Stomach smooth muscle (tissue), 2 donors: ENCODE results near the gene PDE7B.

Source experiments
- H3K27ac ChIP-seq: one replicate; pipeline ENCODE4 v1.7.0; 2013; ENCODE audit warnings: mild to moderate bottlenecking, low read length, inconsistent platforms
- H3K27me3 ChIP-seq, 2 donors: one replicate each; pipeline ENCODE4 v1.7.0; 2013; ENCODE audit warnings: low read length in 2 of 2; ENCODE audit not compliant: insufficient read depth in 2 of 2, control insufficient read depth in 1 of 2
- H3K36me3 ChIP-seq, 2 donors: one replicate each; pipeline ENCODE4 v1.7.0; 2013; ENCODE audit warnings: low read length in 2 of 2; ENCODE audit not compliant: control insufficient read depth in 2 of 2, insufficient read depth in 2 of 2
- H3K4me1 ChIP-seq: one replicate; pipeline ENCODE4 v1.7.0; 2013; ENCODE audit warnings: low read length; ENCODE audit not compliant: control insufficient read depth, insufficient read depth
- H3K4me3 ChIP-seq, 2 donors: one replicate each; pipeline ENCODE4 v1.7.0; 2013; ENCODE audit warnings: low read length in 2 of 2
- H3K9ac ChIP-seq, 2 donors: one replicate each; pipeline ENCODE4 v1.7.0; 2013; ENCODE audit warnings: low read length in 2 of 2, mild to moderate bottlenecking in 1 of 2
- H3K9me3 ChIP-seq, 2 donors: one replicate each; pipeline ENCODE4 v1.7.0; 2013; ENCODE audit warnings: low read length in 2 of 2; ENCODE audit not compliant: control insufficient read depth in 2 of 2
- donor health status: healthy.
- donor health status: Pancreatic carcinoma.

Gene PDE7B

GRCh38 chr6:135851442-135852271 lies at the start of gene PDE7B:
TSS of gene PDE7B (plus strand) at chr6:135851701.
- Histone ChIP-seq H3K9ac (peak within 1 kb of the TSS; percentile 42 to 65), H3K27me3 (no peaks in the 10 kb centered on the region), H3K36me3 (no peaks in the 10 kb centered on the region), H3K27ac (peak within 1 kb of the TSS; percentile 62), H3K9me3 (no peaks in the 10 kb centered on the region), H3K4me1 (peaks cover 4% of the 10 kb centered on the region), H3K4me3 (peak within 1 kb of the TSS; percentile 59 to 74)

DNA sequence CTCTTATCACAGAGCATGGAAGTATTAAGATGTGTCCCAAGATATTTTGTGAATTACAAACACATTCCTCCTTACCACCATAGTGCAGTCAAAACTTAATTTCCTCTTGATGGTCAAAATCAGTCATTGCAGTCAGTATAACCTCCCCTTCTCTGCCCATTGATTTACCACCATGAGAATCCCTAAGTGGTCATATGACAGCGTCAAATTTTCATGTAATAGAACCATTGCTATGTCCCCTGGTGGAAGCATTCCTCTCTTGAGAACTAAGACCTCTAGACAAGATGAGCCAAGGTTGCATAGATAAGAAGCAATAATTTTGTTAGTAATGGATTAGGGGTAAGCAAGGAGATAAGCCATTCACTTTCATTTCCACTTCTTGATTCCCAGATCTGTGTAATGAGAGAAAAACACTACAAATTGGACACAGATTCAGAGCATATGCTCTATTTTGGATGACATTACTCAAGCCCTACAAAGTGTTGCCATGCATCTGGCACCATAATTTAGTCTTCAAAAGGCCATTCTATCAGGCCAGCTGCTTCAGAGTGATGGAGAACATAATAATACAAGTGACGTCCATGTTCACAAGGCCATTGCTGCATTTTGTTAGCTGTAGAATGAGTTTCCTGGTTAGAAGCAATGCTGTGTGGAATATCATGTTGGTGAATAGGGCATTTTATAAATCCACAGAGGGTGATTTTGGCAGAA lies 49.6 kb upstream of the PDE7B start:
- Histone ChIP-seq H3K36me3 (no peaks in the 10 kb centered on the region), H3K9me3 (no peaks in the 10 kb centered on the region), H3K27ac (no peak overlapping the region), H3K4me3 (no peak overlapping the region), H3K9ac (no peak overlapping the region), H3K27me3 (no peaks in the 10 kb centered on the region), H3K4me1 (no peaks in the 10 kb centered on the region)

GRCh38 chr6:135810486-135810885 lies 41.0 kb upstream of the PDE7B start:
- Histone ChIP-seq H3K27ac (no peak overlapping the region), H3K4me1 (no peaks in the 10 kb centered on the region), H3K27me3 (no peaks in the 10 kb centered on the region)

GRCh38 chr6:135811170-135811569 lies 40.3 kb upstream of the PDE7B start:
- no peak overlapping the region for H3K9ac ChIP-seq
- H3K4me1 ChIP-seq: no peaks in the 10 kb centered on the region
- H3K27me3 ChIP-seq: no peaks in the 10 kb centered on the region
- no peaks in the 10 kb centered on the region for H3K36me3 ChIP-seq
- H3K9me3 ChIP-seq: no peaks in the 10 kb centered on the region
- no peak overlapping the region for H3K4me3 ChIP-seq
- no peak overlapping the region for H3K27ac ChIP-seq

More at GRCh38 chr6:135810486-135810885, 41.0 kb upstream of the PDE7B start:
- no peaks in the 10 kb centered on the region for H3K9me3 ChIP-seq
- H3K36me3 ChIP-seq: no peaks in the 10 kb centered on the region
- H3K9ac ChIP-seq: no peak overlapping the region
- H3K4me3 ChIP-seq: no peak overlapping the region

DNA sequence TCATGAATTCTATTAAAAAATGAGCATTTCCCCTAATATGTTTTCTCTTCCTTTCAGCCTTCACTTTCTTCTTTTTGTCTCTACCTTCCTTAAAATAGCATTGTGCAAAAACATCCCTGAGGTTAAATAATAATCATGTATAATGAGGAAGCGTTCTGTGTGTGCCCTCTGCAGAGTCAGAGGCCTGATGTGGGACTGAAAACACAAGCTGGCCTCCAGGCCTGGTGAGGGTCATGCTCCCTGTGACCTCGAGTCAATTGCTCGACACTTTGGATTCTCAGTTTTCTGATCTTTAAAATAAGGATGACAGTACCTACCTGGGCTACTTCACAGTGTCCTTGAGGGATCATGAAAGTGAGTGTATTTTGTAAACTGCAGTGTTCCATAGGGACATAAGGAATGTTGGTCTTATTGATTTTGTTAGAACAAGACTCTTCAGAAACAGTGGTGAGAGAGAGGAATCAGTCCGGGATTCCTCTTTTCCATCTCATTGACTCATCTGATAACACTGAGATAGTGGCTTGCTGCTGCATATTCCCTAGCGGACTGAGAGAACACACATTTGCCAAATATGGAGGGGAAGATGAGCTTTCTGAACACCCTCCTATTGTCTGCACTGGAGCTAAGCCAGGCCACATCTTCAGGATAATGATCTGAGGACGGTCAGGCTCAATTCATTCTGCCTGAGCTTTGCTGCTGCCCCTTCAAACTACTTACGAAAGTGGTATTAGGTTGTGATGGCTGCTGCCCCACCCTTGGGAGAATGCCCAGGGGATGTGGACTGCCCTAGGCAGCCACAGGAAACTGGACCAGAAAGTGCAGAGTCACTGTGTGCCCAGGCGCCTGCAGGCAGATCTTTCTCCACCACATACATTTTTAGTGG lies 39.6 kb upstream of the PDE7B start:
- Histone ChIP-seq H3K4me3 (no peak overlapping the region), H3K9ac (no peak overlapping the region), H3K4me1 (no peaks in the 10 kb centered on the region), H3K27me3 (no peaks in the 10 kb centered on the region), H3K36me3 (no peaks in the 10 kb centered on the region), H3K9me3 (no peaks in the 10 kb centered on the region), H3K27ac (no peak overlapping the region)

DNA sequence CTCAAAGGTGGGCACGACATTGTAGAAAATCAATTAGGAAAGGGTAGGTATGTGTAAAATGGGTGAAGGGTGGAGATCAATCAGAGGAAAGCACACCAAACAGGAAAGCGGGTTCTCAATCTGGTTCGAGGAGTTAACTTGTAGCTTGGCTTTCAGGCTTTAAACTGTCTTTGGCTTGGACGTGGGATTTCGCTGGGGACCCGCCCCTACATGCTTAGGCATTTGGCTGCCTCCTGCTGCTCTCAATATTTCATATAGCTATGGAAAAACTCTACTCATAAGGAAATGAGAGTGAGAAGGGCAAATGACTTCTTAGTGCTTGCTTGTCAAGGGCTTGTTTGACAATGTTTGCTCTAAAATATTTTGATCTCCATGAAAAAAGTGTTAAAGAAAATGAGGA lies 38.1 kb upstream of the PDE7B start:
- no peak overlapping the region for H3K4me3 ChIP-seq
- no peaks in the 10 kb centered on the region for H3K36me3 ChIP-seq
- no peak overlapping the region for H3K27ac ChIP-seq
- no peaks in the 10 kb centered on the region for H3K27me3 ChIP-seq
- H3K9me3 ChIP-seq: no peaks in the 10 kb centered on the region
- no peak overlapping the region for H3K9ac ChIP-seq
- H3K4me1 ChIP-seq: no peaks in the 10 kb centered on the region

- H3K9me3 ChIP-seq: no peaks in the 10 kb centered on the region
- no peak overlapping the region for H3K9ac ChIP-seq
- no peak overlapping the region for H3K4me3 ChIP-seq
- H3K36me3 ChIP-seq: no peaks in the 10 kb centered on the region
- no peak overlapping the region for H3K27ac ChIP-seq
- H3K4me1 ChIP-seq: no peaks in the 10 kb centered on the region
- no peaks in the 10 kb centered on the region for H3K27me3 ChIP-seq
Measured at GRCh38 chr6:135814043-135814442, 37.5 kb upstream of the PDE7B start.

DNA sequence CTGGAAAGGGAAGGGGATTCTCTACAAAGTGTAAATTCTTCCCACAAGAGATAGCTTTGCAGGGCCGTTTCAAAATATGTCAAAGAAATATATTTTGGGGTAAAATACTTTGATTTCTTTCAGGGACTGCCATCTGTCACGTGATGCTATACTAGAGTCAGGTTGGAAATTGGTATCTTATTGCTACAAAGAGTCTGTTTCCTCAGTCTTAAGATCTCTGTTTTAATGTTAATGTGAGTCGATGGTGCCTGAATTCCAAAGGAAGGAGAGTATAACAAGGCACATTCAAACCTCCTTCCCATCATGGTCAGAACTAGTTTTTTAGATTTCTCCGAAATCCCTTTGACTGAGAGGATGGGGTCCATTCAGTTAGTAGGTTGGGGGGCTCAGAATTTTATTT lies 36.3 kb upstream of the PDE7B start:
- no peak overlapping the region for H3K9ac ChIP-seq

DNA sequence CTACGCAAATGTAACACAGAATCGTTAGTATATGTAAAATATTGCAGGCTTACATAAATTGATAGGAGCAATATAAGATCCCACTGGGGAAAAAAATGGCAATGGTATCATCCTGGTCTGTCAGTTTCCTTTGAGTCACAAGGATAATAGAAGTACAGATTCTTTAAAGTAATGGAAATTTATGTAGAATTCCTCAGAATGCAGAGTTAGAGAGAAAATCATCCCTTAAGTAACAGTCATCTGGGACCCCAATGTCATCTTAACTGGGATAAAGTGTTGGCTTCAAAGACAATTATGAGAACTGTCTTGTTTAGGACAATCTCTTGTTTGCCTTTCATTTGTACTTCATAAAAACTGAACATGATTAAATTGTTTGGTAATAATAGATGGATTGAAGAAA lies 34.5 kb upstream of the PDE7B start:
- Histone ChIP-seq H3K27me3 (no peaks in the 10 kb centered on the region), H3K36me3 (no peaks in the 10 kb centered on the region), H3K4me1 (no peaks in the 10 kb centered on the region), H3K27ac (no peak overlapping the region), H3K9me3 (no peaks in the 10 kb centered on the region), H3K9ac (no peak overlapping the region), H3K4me3 (no peak overlapping the region)

More for the DNA sequence above, 36.3 kb upstream of the PDE7B start:
- Histone ChIP-seq H3K27ac (no peak overlapping the region), H3K9me3 (no peaks in the 10 kb centered on the region), H3K4me1 (no peaks in the 10 kb centered on the region), H3K27me3 (no peaks in the 10 kb centered on the region), H3K4me3 (no peak overlapping the region), H3K36me3 (no peaks in the 10 kb centered on the region)

DNA sequence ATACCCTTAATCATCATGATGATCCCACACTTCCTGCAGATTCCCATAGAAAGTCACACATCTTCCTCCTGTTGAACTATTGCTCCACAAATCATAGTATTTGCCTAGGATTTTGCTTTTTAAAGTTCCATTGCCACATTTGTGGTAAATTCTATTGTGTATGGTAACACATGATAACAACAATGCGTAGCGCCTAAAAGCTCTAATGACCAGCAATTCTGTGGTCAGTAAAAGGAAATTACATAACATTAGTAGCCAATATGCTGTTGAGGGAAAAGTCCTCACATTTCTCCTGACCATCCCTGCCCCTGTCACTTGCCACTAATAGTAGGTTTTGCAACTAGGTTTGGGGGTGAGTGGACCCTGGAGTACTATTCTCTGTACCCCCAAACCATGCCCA lies 31.8 kb upstream of the PDE7B start:
- H3K4me1 ChIP-seq: no peaks in the 10 kb centered on the region
- H3K27me3 ChIP-seq: no peaks in the 10 kb centered on the region
- no peak overlapping the region for H3K9ac ChIP-seq
- no peaks in the 10 kb centered on the region for H3K36me3 ChIP-seq
- no peak overlapping the region for H3K4me3 ChIP-seq
- no peak overlapping the region for H3K27ac ChIP-seq
- no peaks in the 10 kb centered on the region for H3K9me3 ChIP-seq
